NCI-H226 (cell line): Measurements from ENCODE around the gene GOSR2.
"Not testable (repeated sequence)": the region's sequence is repeated elsewhere in the genome, so short reads cannot be mapped to it uniquely, and the experiment has no call there.

Experiments used
- DNase-seq: peaks from one replicate; pipeline ENCODE4 v3.0.0-alpha.2; 2015

GOSR2 gene

GRCh38 chr17:46935658-46936266, 12.8 kb downstream of the GOSR2 start:
- DNase-seq, result peak; percentile 90

DNA sequence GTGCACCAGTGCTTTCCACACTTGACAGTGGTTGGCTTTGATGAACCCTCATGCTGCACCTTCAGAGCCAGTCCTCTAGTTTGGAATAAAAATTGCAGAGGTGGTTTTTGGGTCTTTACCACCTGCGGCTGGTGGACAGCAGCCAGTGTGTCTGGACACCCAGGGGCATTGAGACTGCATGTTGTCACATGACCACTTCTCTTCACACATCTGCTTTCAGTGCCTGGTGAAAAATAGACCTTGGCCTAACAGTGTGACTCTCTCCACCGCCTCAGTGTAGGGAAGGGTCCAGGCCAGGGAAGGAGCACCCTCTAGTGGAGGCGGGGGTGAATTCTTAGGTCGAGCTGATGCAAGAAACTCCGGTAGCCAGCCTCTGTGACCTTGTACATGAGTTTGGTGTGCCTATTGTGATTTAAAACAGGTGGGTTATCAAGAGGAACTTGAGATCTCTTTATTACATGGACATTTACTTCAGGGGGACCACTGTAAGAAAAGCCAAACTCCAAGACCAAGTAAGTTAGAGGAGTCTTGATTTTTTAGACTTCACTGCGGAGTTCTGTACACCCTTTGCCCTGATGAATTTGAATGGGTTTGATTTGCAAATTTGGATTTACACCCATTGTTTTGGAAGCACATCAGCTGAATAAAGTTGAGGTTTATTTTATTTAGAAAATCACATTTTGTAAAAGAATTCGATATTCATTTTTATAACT, 17.9 kb downstream of the GOSR2 start:
- peak; percentile 45 for DNase-seq

- peak; percentile 35 for DNase-seq
Observed at GRCh38 chr17:46942441-46943217, 19.7 kb downstream of the GOSR2 start.

DNA sequence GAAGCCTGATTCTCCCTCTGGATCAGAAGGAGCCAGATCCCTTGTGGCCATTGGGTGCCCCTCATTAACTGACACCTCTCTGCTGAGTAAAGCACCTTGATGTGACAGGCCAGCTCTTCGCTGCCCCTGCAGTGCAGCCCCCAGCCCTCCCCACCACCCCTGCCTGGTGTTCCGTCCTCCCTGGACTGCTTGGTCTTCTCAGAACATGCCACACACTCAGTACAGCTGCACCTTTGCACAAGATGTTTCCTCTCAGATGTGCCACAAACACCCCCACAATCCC, 20.2 kb downstream of the GOSR2 start:
- no peak for DNase-seq

DNA sequence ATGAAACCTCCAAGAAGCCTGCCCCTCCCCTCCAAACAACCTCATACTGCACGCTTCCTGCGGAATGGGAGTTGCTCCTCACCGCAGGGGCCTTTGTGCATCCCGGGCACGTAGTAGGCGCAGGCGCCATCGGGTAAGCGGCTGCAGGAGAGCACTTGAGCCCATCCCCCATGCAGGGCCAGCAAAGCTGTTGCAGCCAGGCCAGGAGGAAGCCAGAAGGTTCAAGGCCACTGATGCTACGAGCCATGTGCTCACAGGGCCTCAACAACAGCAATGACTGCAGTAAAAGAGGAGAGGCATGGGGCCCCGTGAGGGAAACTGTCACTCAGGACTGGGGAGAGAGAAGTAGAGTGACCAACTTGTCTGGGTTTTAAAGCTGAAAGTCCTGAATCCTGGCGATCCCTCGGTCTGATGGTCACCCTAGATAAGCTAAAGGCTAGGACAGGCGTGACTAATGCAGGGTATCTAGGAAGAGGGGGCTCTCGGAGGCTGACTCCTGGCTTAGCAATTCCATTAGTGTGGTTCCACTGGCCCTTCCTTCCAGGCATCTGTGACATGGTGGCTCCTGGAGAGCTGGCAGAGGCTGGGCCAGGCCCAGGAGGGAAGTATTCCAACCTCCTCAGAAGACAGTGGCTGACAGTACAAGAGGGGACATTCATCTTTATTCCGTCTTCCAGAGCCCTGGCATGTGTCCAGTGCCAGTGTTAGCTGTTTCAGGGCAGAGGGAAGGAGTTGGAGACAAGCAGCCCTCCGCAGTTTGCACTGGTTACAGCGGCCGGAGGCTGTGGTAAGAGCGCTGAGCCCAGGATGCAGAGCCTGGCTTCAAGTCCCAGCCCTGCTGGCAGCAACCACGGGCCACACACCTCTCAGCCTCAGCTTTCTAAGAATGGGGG, 20.8 kb downstream of the GOSR2 start:
- DNase-seq, result no peak

DNA sequence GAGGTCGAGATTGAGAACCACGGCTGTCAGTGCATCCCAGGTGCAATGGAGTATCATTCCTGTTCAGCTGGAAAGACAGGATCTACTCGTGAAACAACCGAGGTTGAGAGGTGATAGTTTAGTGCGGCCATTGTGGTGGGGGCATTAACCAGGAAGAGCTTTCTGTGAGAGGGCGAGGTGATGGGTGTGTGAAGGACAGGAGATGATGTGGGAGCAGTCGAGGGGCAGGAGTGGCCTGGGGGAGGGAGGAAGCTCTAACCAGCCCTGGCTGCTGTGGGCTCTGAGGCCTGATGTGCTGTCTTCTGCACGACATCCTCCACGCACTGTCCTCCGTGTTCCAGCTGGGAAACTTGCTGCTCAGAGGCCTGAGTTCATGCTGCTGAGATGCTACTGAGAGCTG, 22.0 kb downstream of the GOSR2 start:
- no peak for DNase-seq

- no peak for DNase-seq
Observed at GRCh38 chr17:46947216-46947615, 24.3 kb downstream of the GOSR2 start.

GRCh38 chr17:46948544-46948943, 25.6 kb downstream of the GOSR2 start:
- no peak for DNase-seq

- peak; percentile 72 for DNase-seq
Observed at GRCh38 chr17:46949291-46950174, 26.6 kb downstream of the GOSR2 start.

GRCh38 chr17:46950342-46950996, 27.5 kb downstream of the GOSR2 start:
- DNase-seq, result no peak

- DNase-seq, result no peak
Observed at GRCh38 chr17:46950997-46951621, 28.1 kb downstream of the GOSR2 start.

DNA sequence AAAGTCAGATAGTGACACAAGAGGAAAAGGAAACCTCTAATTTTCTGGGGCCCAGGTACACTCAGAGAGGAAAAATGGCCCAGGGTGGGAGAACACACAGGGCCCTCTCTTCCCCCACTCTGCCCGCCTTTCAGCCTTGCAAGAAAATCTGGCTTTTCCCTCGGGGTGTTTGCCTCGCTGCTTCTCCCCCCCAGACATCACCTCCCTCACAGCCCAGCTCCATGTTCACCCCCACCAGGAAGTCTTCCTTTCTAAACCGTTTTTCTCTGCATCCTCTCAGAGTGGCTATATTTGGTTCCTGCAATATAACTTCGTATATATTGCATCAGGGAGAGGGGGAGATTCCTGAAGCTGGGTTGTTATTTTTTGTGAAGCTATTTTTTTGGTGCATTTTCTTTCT, 28.7 kb downstream of the GOSR2 start:
- no peak for DNase-seq

- DNase-seq, result no peak
Observed at GRCh38 chr17:46952115-46952514, 29.2 kb downstream of the GOSR2 start.

DNA sequence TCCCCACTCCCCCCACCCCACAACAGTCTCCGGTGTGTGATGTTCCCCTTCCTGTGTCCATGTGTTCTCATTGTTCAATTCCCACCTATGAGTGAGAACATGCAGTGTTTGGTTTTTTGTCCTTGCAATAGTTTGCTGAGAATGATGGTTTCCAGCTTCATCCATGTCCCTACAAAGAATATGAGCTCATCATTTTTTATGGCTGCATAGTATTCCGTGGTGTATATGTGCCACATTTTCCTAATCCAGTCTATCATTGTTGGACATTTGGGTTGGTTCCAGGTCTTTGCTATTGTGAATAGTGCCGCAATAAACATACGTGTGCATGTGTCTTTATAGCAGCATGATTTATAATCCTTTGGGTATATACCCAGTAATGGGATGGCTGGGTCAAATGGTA, 30.2 kb downstream of the GOSR2 start:
- DNase-seq, result not testable (repeated sequence)

DNA sequence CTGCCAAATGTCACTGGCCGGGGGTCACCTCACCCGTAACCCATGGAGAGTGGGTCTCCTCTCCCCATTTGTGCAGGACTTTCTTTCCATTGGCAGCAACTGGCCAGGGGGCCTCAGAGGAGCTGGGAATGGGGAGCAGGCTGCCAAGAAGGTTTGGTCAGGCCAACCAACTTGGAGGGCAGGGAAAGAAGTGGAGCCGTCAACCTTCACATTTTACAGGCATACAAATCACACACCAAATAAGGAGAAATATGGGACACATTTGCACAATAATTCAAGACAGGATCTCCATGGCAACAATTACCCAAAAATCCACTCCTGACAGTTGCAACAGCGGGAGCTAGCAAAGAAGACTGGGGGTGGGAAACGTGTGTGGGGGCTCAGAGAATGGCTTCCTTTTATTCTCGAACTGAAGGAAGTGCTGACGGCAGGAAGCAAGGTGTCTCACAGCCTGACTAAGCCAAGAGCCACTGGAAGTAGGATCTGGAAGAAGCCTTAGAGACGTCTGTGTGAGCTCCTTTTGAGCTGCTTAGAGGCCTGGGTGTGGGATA, 35.2 kb downstream of the GOSR2 start:
- DNase-seq, result no peak

DNA sequence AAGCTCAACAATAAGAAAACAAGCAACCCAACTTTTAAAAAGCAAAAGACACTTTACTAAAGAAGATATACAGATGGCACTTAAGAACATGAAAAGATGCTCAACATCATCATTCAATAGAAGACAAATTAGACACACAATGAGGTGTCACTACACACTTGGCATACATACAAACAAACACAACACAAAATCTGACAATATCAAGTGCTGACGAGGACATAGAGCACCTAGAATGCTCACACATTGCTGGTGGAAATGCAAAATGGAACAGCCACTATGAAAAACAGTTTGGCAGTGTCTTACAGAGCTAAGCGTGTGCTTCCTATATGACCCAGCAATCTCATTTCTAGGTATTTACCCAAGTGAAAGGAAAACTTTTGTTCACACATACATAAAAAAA, 37.2 kb downstream of the GOSR2 start:
- DNase-seq, result no peak

DNA sequence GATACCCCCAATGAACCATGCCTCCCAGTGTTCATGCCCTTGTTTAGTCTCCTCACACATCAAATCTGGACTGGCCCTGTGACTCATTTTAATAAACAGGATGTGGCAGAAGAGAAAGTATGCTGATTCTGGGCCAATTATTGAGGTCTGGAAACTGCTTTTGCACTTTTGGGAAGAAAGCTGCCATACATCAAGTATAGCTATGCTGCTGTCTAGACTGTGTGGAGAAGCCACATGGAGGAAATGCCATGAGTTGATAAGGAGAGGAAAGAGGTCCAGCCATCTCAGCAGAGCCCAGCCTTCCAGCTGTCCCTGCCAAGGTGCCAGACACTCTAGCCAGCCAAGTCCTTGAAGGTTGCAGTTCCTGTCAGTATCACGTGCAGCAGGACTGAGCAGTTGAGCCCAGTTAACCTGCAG, 39.4 kb downstream of the GOSR2 start:
- peak; percentile 68 for DNase-seq

- no peak for DNase-seq
Observed at GRCh38 chr17:46963571-46963970, 40.6 kb downstream of the GOSR2 start.

- DNase-seq, result no peak
Observed at GRCh38 chr17:46964315-46965265, 41.6 kb downstream of the GOSR2 start.
